Measurements from ENCODE around the gene PPIL4. TPM values are rescaled to one million over a fixed set of nuclear protein-coding genes. Genes with fewer than 3 reads are reported as not detected.

Gene PPIL4
- total and polyA plus RNA-seq, 2 of the 13 experiments (the other 11 are each of a cell fraction or from before 2014, with no cell fraction given): 5.5 to 46.0 TPM

DNA sequence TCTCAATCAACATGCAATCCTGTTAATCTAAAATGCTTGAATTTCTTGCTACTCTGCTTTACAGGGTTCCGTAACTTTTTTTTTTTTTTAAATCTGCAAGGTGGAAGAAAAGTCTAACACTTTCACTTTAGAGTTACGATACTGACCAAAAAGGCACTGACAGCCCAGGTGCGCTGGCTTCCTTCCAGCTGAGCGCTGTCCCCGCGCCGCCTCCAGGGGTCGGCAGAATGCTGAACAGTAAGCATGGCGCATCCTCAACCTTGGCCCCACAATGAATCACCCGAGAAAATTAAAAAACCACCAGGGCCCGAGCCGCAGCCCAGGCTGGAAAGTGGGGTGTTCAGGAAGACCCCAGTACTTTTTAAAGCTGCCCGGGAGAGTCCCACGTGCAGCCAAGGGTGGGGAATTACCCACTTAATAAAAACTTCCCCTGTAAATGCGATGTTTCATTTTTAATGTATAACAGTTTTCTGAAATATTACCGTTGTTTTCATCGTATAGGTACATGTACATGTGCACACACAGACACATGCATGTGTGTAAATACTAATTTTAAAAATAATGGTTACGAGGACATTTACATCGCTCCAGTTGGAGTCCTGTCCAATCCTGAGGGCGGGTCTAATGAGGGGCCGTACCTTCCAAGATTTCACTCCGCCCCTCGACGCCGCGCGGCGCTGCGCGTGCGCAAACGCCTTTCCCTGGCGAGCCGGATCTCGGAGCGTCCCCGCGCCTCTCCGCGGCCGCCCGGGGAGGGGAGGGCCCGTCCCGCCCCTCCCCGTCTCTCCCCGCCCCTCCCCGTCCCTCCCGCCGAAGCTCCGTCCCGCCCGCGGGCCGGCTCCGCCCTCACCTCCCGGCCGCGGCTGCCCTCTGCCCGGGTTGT, 19.9 kb upstream of the PPIL4 start, which contains the start of gene GINM1 (continued):
- TF ChIP-seq, protein P1, sequence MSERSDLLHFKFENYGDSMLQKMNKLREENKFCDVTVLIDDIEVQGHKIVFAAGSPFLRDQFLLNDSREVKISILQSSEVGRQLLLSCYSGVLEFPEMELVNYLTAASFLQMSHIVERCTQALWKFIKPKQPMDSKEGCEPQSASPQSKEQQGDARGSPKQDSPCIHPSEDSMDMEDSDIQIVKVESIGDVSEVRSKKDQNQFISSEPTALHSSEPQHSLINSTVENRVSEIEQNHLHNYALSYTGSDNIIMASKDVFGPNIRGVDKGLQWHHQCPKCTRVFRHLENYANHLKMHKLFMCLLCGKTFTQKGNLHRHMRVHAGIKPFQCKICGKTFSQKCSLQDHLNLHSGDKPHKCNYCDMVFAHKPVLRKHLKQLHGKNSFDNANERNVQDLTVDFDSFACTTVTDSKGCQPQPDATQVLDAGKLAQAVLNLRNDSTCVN (CRISPR knock-in tag; IDR thresholded peaks at IDR 0.05; ENCODE audit: borderline replicate concordance): no peak
- TF ChIP-seq, protein P2, sequence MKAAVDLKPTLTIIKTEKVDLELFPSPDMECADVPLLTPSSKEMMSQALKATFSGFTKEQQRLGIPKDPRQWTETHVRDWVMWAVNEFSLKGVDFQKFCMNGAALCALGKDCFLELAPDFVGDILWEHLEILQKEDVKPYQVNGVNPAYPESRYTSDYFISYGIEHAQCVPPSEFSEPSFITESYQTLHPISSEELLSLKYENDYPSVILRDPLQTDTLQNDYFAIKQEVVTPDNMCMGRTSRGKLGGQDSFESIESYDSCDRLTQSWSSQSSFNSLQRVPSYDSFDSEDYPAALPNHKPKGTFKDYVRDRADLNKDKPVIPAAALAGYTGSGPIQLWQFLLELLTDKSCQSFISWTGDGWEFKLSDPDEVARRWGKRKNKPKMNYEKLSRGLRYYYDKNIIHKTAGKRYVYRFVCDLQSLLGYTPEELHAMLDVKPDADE (CRISPR knock-in tag; IDR thresholded peaks at IDR 0.05): no peak
- TF ChIP-seq, protein P3, sequence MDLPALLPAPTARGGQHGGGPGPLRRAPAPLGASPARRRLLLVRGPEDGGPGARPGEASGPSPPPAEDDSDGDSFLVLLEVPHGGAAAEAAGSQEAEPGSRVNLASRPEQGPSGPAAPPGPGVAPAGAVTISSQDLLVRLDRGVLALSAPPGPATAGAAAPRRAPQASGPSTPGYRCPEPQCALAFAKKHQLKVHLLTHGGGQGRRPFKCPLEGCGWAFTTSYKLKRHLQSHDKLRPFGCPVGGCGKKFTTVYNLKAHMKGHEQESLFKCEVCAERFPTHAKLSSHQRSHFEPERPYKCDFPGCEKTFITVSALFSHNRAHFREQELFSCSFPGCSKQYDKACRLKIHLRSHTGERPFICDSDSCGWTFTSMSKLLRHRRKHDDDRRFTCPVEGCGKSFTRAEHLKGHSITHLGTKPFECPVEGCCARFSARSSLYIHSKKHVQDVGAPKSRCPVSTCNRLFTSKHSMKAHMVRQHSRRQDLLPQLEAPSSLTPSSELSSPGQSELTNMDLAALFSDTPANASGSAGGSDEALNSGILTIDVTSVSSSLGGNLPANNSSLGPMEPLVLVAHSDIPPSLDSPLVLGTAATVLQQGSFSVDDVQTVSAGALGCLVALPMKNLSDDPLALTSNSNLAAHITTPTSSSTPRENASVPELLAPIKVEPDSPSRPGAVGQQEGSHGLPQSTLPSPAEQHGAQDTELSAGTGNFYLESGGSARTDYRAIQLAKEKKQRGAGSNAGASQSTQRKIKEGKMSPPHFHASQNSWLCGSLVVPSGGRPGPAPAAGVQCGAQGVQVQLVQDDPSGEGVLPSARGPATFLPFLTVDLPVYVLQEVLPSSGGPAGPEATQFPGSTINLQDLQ (CRISPR knock-in tag; IDR thresholded peaks at IDR 0.05): no peak
- no peak for TF ChIP-seq RBM22 (optimal IDR thresholded peaks at IDR 0.05; ENCODE audit: low read length)
- no peak for TF ChIP-seq ZNF234 (CRISPR knock-in tag; conservative IDR thresholded peaks at IDR 0.05)
- TF ChIP-seq ZSCAN12 (CRISPR knock-in tag; IDR thresholded peaks at IDR 0.05): 0 out of 2 replicates have a peak, but pooled peaks have one; percentile 51
- no peak for TF ChIP-seq ZNF510 (CRISPR knock-in tag; IDR thresholded peaks at IDR 0.05; ENCODE audit: low read depth)
- TF ChIP-seq ATF7 (IDR thresholded peaks at IDR 0.05): no peak
- TF ChIP-seq ATF7 (CRISPR knock-in tag; IDR thresholded peaks at IDR 0.05): no peak
- TF ChIP-seq FOXA3 (CRISPR knock-in tag; IDR thresholded peaks at IDR 0.05): 0 out of 2 replicates have a peak, but pooled peaks have one; percentile 19
- peak; percentile 73; the same call in 1 of the 2 replicates for TF ChIP-seq REPIN1 (CRISPR knock-in tag; IDR thresholded peaks at IDR 0.05; ENCODE audit: borderline replicate concordance, low read depth)
- no peak for TF ChIP-seq NFE2 (CRISPR knock-in tag; IDR thresholded peaks at IDR 0.05)
- TF ChIP-seq KLF13 (CRISPR knock-in tag; IDR thresholded peaks at IDR 0.05): no peak
- TF ChIP-seq, protein P4, sequence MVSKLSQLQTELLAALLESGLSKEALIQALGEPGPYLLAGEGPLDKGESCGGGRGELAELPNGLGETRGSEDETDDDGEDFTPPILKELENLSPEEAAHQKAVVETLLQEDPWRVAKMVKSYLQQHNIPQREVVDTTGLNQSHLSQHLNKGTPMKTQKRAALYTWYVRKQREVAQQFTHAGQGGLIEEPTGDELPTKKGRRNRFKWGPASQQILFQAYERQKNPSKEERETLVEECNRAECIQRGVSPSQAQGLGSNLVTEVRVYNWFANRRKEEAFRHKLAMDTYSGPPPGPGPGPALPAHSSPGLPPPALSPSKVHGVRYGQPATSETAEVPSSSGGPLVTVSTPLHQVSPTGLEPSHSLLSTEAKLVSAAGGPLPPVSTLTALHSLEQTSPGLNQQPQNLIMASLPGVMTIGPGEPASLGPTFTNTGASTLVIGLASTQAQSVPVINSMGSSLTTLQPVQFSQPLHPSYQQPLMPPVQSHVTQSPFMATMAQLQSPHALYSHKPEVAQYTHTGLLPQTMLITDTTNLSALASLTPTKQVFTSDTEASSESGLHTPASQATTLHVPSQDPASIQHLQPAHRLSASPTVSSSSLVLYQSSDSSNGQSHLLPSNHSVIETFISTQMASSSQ (IDR thresholded peaks at IDR 0.05; ENCODE audit: low read depth): no peak
- TF ChIP-seq, protein P4 (CRISPR knock-in tag; IDR thresholded peaks at IDR 0.05; ENCODE audit: borderline replicate concordance): no peak
- TF ChIP-seq CBX5 (CRISPR knock-in tag; IDR thresholded peaks at IDR 0.05; ENCODE audit: borderline replicate concordance): 0 out of 2 replicates have a peak, but pooled peaks have one; percentile 41
- no peak for TF ChIP-seq ZNF564 (CRISPR knock-in tag; IDR thresholded peaks at IDR 0.05)
- peak in 1 of 2 experiments; percentile 57; a peak in 1 of 4 replicates for TF ChIP-seq KLF16 (CRISPR knock-in tag; IDR thresholded peaks at IDR 0.05)
- peak; percentile 30; the same call in 1 of the 2 replicates for TF ChIP-seq GFI1 (CRISPR knock-in tag; IDR thresholded peaks at IDR 0.05; ENCODE audit: borderline replicate concordance)
- peak; percentile 76 for TF ChIP-seq FOSL2 (CRISPR knock-in tag; IDR thresholded peaks at IDR 0.05)
